GDM1 (cell line): ENCODE measurements around the gene SEC61B.

ENCODE experiments used
- DNase-seq: peaks from one replicate; lab custom pipeline; 2025; lab: John Stamatoyannopoulos, UW

Gene SEC61B

DNA sequence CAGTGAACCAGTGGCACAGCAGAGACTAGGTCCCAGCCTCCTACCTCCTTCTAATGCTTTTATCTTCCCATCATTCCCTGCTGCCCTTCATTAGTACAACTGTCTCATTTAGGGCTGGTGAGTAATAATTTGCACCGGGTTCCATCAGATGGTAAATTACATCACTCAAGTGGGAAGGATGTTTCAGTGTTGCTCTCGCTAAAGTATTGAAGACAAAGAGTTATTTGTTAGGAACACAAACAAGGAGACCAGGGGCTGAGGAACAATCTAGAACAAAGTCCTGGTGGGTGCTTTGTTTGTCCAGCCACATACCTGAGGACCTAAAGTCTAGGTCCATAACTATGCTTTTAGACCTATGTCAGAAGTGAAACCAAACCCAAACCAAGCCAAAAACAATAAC, 52.4 kb downstream of the SEC61B start:
- DNase-seq = no peak
